Keratinocyte (primary cell): ENCODE measurements around the gene REPIN1. TPM values are rescaled to one million over a fixed set of nuclear protein-coding genes. Genes with fewer than 3 reads are reported as not detected.

Experiments used
- DNase-seq: peaks from one replicate; pipeline ENCODE4 v3.0.0-alpha.2; 2011; ENCODE audit warnings: low read depth, missing footprints, low spot score
- FAIRE-seq: peaks from 2 replicates; lab custom pipeline; 2011; peaks lifted over from hg19 to GRCh38; lab: Jason Lieb, UNC
- H2AFZ ChIP-seq: 2 replicates; pipeline ENCODE4 v1.6.0; 2012; ENCODE audit warnings: low read length, control low read depth, inconsistent platforms; ENCODE audit not compliant: control insufficient read depth
- H3K27ac ChIP-seq: 2 replicates; pipeline ENCODE4 v1.5.1; 2011; ENCODE audit warnings: low read length; ENCODE audit not compliant: control insufficient read depth, insufficient read depth
- H3K27me3 ChIP-seq: 3 replicates; pipeline ENCODE4 v1.6.0; 2011; ENCODE audit warnings: low read length; ENCODE audit not compliant: control insufficient read depth, insufficient read depth; ENCODE audit errors: extremely low read depth
- H3K36me3 ChIP-seq, 2 experiments: 2 replicates in 1 of 2; 3 replicates in 1 of 2; pipeline ENCODE4 v1.5.1; 2011; ENCODE audit warnings: low read length in 2 of 2, mild to moderate bottlenecking in 1 of 2; ENCODE audit not compliant: control insufficient read depth in 2 of 2, insufficient read depth in 2 of 2; ENCODE audit errors: extremely low read depth in 1 of 2
- H3K4me1 ChIP-seq: 3 replicates; pipeline ENCODE4 v1.5.1; 2011; ENCODE audit warnings: low read length; ENCODE audit not compliant: control insufficient read depth, insufficient read depth; ENCODE audit errors: extremely low read depth
- H3K4me2 ChIP-seq: 3 replicates; pipeline ENCODE4 v1.6.0; 2011; ENCODE audit warnings: low read depth, low read length; ENCODE audit not compliant: control insufficient read depth, insufficient read depth; ENCODE audit errors: extremely low read depth
- H3K4me3 ChIP-seq, 3 experiments: fragments of 200-600 bp in 1 of 3; sonication (generic) in 1 of 3; 2 replicates in 2 of 3; 3 replicates in 1 of 3; pipeline ENCODE4 v1.5.1; 2011 to 2016; ENCODE audit warnings: low read length in 3 of 3, mild to moderate bottlenecking in 3 of 3, control low read depth in 2 of 3, inconsistent platforms in 1 of 3, low read depth in 1 of 3, mixed read lengths in 1 of 3, mixed run types in 1 of 3, moderate library complexity in 1 of 3; ENCODE audit not compliant: control insufficient read depth in 2 of 3, insufficient read depth in 2 of 3; ENCODE audit errors: extremely low read depth in 1 of 3
- H3K79me2 ChIP-seq: 2 replicates; pipeline ENCODE4 v1.6.0; 2012; ENCODE audit warnings: low read length; ENCODE audit not compliant: control insufficient read depth, insufficient read depth
- H3K9ac ChIP-seq: 3 replicates; pipeline ENCODE4 v1.6.0; 2011; ENCODE audit warnings: low read length; ENCODE audit not compliant: control insufficient read depth, insufficient read depth; ENCODE audit errors: extremely low read depth
- H3K9me1 ChIP-seq: 3 replicates; pipeline ENCODE4 v1.6.0; 2011; ENCODE audit warnings: low read length; ENCODE audit not compliant: control insufficient read depth, insufficient read depth; ENCODE audit errors: extremely low read depth
- H3K9me3 ChIP-seq: 2 replicates; pipeline ENCODE4 v1.5.1; 2012; ENCODE audit warnings: low read depth, low read length; ENCODE audit not compliant: control insufficient read depth
- H4K20me1 ChIP-seq: 3 replicates; pipeline ENCODE4 v1.6.0; 2011; ENCODE audit warnings: low read length; ENCODE audit not compliant: control insufficient read depth, insufficient read depth; ENCODE audit errors: extremely low read depth
- CTCF ChIP-seq, 3 experiments: IDR thresholded peaks in 1 of 3; conservative IDR thresholded peaks in 1 of 3; optimal IDR thresholded peaks in 1 of 3; 2 replicates in 2 of 3; 3 replicates in 1 of 3; pipeline versions ENCODE3 to v1.5.1; 2011; ENCODE audit warnings: low read length in 3 of 3, mild to moderate bottlenecking in 3 of 3, moderate library complexity in 2 of 3, control low read depth in 1 of 3, inconsistent platforms in 1 of 3; ENCODE audit not compliant: insufficient read depth in 2 of 3; ENCODE audit errors: extremely low read depth in 1 of 3
- EZH2 ChIP-seq: IDR thresholded peaks from one replicate; pipeline ENCODE4 v1.6.1; 2012; ENCODE audit warnings: inconsistent platforms, mild to moderate bottlenecking, low read length, moderate library complexity
- dilution Hi-C: fragments of 300-500 bp; cut with MboI; formaldehyde crosslinking; loops from one replicate; pipeline ENCODE4 v1.7.0; 2020; ENCODE audit warnings: low sequenced_read_pairs; ENCODE audit not compliant: extremely low pct_ligation_motif_present
- polyA plus RNA-seq, 5 experiments: library from polyadenylated mRNA; depleted of rRNA in 3 of 5; stranded (reverse) in 3 of 5; stranded (forward) in 1 of 5; unstranded in 1 of 5; fragments of >200 nt; gene quantifications; 1 replicate in 1 of 5; 2 replicates in 3 of 5; 3 replicates in 1 of 5; pipeline versions ENCODE4 v1.2.1 to v1.2.3, GENCODE V29; 2011 to 2012; ENCODE audit warnings: missing spikeins in 2 of 5, low read depth in 1 of 5, low replicate concordance in 1 of 5

The REPIN1 gene
- polyA plus RNA-seq, 1 donor (not counting 4 experiments of a cell fraction or from before 2014, with no cell fraction given) = 9.3 TPM

GRCh38 chr7:150334108-150334507 is 34.5 kb upstream of the REPIN1 start:
- no peak overlapping the region for H2AFZ ChIP-seq
- no peak overlapping the region for H3K4me3 ChIP-seq
- H3K27me3 ChIP-seq = peaks cover under 1% of the 10 kb centered on the region
- no peaks in the 10 kb centered on the region for H3K4me1 ChIP-seq
- no peaks in the 10 kb centered on the region for H4K20me1 ChIP-seq
- no peak for FAIRE-seq
- no peak overlapping the region for H3K4me2 ChIP-seq
- H3K36me3 ChIP-seq = no peaks in the 10 kb centered on the region
- TF ChIP-seq EZH2 (no peak), CTCF (optimal IDR thresholded peaks at IDR 0.05 in 1 of 3, IDR thresholded peaks at IDR 0.05 in 1 of 3, conservative IDR thresholded peaks at IDR 0.05 in 1 of 3; ENCODE audit: extremely low read depth in 1 of 3, insufficient read depth in 2 of 3, low read length in 3 of 3) (no peak)
- dilution Hi-C loops = no loop called here
- H3K27ac ChIP-seq = no peak overlapping the region
- H3K9me1 ChIP-seq = no peaks in the 10 kb centered on the region
- no peaks in the 10 kb centered on the region for H3K79me2 ChIP-seq
- H3K9me3 ChIP-seq = no peaks in the 10 kb centered on the region
- DNase-seq = no peak
- H3K9ac ChIP-seq = no peak overlapping the region

GRCh38 chr7:150335108-150335773 is 33.4 kb upstream of the REPIN1 start:
- no peaks in the 10 kb centered on the region for H3K9me1 ChIP-seq
- no peak for FAIRE-seq
- no peaks in the 10 kb centered on the region for H3K9me3 ChIP-seq
- TF ChIP-seq EZH2 (no peak), CTCF (optimal IDR thresholded peaks at IDR 0.05 in 1 of 3, IDR thresholded peaks at IDR 0.05 in 1 of 3, conservative IDR thresholded peaks at IDR 0.05 in 1 of 3; ENCODE audit: extremely low read depth in 1 of 3, insufficient read depth in 2 of 3, low read length in 3 of 3) (no peak)
- no peaks in the 10 kb centered on the region for H3K4me1 ChIP-seq
- peaks cover 11% of the 10 kb centered on the region for H3K27me3 ChIP-seq
- H2AFZ ChIP-seq = no peak overlapping the region
- no peak overlapping the region for H3K4me2 ChIP-seq
- no peaks in the 10 kb centered on the region for H3K36me3 ChIP-seq
- H3K4me3 ChIP-seq = no peak overlapping the region
- no peaks in the 10 kb centered on the region for H3K79me2 ChIP-seq
- no peaks in the 10 kb centered on the region for H4K20me1 ChIP-seq
- dilution Hi-C loops = no loop called here
- DNase-seq = no peak
- no peak overlapping the region for H3K27ac ChIP-seq
- H3K9ac ChIP-seq = no peak overlapping the region
